ENCODE measurements around the gene ACAP2.

Gene ACAP2

DNA sequence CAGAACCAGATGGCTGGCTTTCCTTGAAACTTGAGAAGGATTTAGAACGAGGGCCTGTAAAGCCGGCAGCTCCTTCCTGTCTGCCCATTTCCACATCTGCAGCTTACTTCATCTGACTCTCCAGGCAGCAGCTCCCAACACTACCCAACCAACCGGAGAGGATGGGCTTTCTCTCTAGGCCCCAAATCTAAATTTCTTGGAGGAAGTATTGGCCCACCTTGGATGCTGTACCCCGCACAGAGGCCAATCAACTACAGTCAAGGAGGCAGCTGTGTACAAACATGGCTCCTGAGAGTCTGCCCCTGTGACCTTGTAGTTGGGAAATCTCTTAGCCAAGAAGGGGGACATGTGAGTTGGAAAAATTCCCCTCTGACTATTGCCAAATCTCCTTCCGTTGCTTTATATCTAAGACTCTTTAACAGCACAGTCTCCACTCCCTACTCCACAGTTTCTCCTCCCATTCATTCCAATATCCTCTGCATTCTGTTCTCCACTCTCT lies 8.0 kb upstream of the ACAP2 start:
- TF ChIP-seq CTCF (conservative IDR thresholded peaks at IDR 0.05) = no peak
- no peak for TF ChIP-seq ZFX (IDR thresholded peaks at IDR 0.05)
- no peak overlapping the region for H3K27ac ChIP-seq

- TF ChIP-seq ZFX (IDR thresholded peaks at IDR 0.05) = no peak
- TF ChIP-seq CTCF (conservative IDR thresholded peaks at IDR 0.05) = no peak
- no peak overlapping the region for H3K27ac ChIP-seq
These were observed 5.5 kb upstream of the ACAP2 start for GRCh38 chr3:195448205-195448875.

- TF ChIP-seq CTCF (conservative IDR thresholded peaks at IDR 0.05) = no peak
- no peak for TF ChIP-seq ZFX (IDR thresholded peaks at IDR 0.05)
- H3K27ac ChIP-seq = no peak overlapping the region
These were observed 4.4 kb upstream of the ACAP2 start for GRCh38 chr3:195447201-195447600.

GRCh38 chr3:195446359-195446758 lies 3.5 kb upstream of the ACAP2 start:
- TF ChIP-seq CTCF (conservative IDR thresholded peaks at IDR 0.05) (no peak), ZFX (IDR thresholded peaks at IDR 0.05) (no peak)
- H3K27ac ChIP-seq = no peak overlapping the region

GRCh38 chr3:195445885-195446284 lies 3.1 kb upstream of the ACAP2 start:
- H3K27ac ChIP-seq = no peak overlapping the region
- TF ChIP-seq ZFX (IDR thresholded peaks at IDR 0.05) (no peak), CTCF (conservative IDR thresholded peaks at IDR 0.05) (no peak)

DNA sequence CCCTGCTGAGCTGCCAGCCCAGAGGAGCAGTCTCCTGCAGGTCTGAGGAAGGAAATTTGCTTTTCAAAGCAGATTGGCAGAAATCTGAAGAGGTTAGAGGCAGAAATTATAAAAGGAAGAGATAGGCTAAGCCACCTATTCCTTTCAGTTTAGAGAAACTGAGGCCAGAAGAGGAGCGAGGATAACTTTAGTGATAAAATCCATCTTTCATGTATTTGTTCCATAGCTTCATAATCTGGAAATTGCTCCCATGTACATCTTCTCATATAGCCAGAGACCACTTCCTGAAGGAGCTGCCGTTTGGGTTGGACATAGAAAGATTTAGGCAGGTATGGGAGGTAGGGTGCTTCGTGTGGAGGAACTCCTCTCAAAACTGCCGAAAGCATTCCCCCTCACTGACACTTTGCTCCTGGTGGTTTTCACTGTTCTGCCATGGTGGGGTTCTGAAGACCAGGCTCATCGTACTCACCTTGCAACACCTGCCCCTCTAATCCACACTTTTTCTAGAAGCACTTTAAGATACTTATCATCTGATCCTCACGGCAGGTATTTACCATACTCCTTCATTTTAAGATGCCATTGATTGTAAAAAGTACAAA lies 670 bp upstream of the ACAP2 start:
- H3K27ac ChIP-seq = peak overlapping the region; percentile 96
- TF ChIP-seq CTCF (conservative IDR thresholded peaks at IDR 0.05) = no peak
- no peak for TF ChIP-seq ZFX (IDR thresholded peaks at IDR 0.05)

- peak overlapping the region; percentile 96 for H3K27ac ChIP-seq
- TF ChIP-seq ZFX (IDR thresholded peaks at IDR 0.05) (no peak), CTCF (conservative IDR thresholded peaks at IDR 0.05) (peak; percentile 19; the same call in 1 of the 2 replicates)
These were observed 738 bp downstream of the ACAP2 start for GRCh38 chr3:195441992-195442572.
